ENCODE results near the gene SLC4A5. TPM values are rescaled to one million over a fixed set of nuclear protein-coding genes. Genes with fewer than 3 reads are reported as not detected.

SLC4A5 gene
- total and polyA plus RNA-seq, 2 of the 8 experiments (the other 6 are each of a cell fraction or from before 2014, with no cell fraction given): 0.42 to 0.52 TPM

- Histone ChIP-seq H3K36me3 (ENCODE audit: control insufficient read depth in 2 of 4, insufficient read depth in 4 of 4, low read length in 3 of 4) (no peaks in the 10 kb centered on the region), H3K27me3 (replicated peaks in 1 of 4; ENCODE audit: control insufficient read depth in 3 of 4, extremely low read depth in 1 of 4, insufficient read depth in 3 of 4, low read length in 3 of 4) (no peaks in the 10 kb centered on the region), H4K8ac (ENCODE audit: extremely low read depth, insufficient read depth, low read length) (no peak overlapping the region), H2BK5ac (ENCODE audit: low read depth, low read length) (no peak overlapping the region), H3K4ac (replicated peaks; ENCODE audit: insufficient read length, low read depth, low read length) (no peak overlapping the region), H3K4me1 (replicated peaks in 1 of 4; ENCODE audit: control insufficient read depth in 3 of 4, insufficient read depth in 4 of 4, low read length in 3 of 4) (no peaks in the 10 kb centered on the region), H2BK12ac (ENCODE audit: low read depth, low read length) (no peak overlapping the region), H3K79me2 (ENCODE audit: control insufficient read depth in 1 of 2, insufficient read depth in 2 of 2, low read length in 2 of 2) (no peaks in the 10 kb centered on the region), H3K79me1 (ENCODE audit: low read depth, low read length) (no peaks in the 10 kb centered on the region), H2BK20ac (ENCODE audit: low read length) (no peak overlapping the region), H2AFZ (ENCODE audit: low read length) (no peak overlapping the region), H2BK120ac (replicated peaks; ENCODE audit: low read depth, low read length) (no peak overlapping the region), H3K14ac (ENCODE audit: insufficient read length) (no peak overlapping the region), H2AK5ac (ENCODE audit: low read depth, low read length) (no peak overlapping the region), H3K18ac (ENCODE audit: extremely low read depth, low read length) (no peak overlapping the region), H3K23me2 (ENCODE audit: low read depth, low read length) (no peaks in the 10 kb centered on the region; the same call in 1 of the 2 replicates), H3K9me3 (ENCODE audit: insufficient read depth in 2 of 2, low read depth in 1 of 2, low read length in 1 of 2) (peaks cover 0 to 13% of the 10 kb centered on the region in 2 experiments; a peak in 1 of 4 replicates), H3K27ac (ENCODE audit: low read depth, low read length) (no peak overlapping the region), H3K9ac (replicated peaks in 1 of 4; ENCODE audit: extremely low read depth in 1 of 4, low read depth in 3 of 4, low read length in 3 of 4) (no peak overlapping the region), H4K20me1 (replicated peaks in 1 of 2; ENCODE audit: control insufficient read depth in 1 of 2, insufficient read depth in 2 of 2, low read length in 2 of 2) (no peaks in the 10 kb centered on the region), H4K91ac (replicated peaks; ENCODE audit: insufficient read length, low read length) (no peak overlapping the region), H4K5ac (ENCODE audit: insufficient read length, low read depth, low read length) (no peak overlapping the region), H3K4me3 (ENCODE audit: extremely low read depth in 1 of 4, insufficient read depth in 2 of 4, low read depth in 3 of 4, low read length in 4 of 4) (no peak overlapping the region), H3K23ac (ENCODE audit: insufficient read length) (no peak overlapping the region), H3K56ac (replicated peaks; ENCODE audit: insufficient read length, low read depth, low read length) (no peak overlapping the region), H2BK15ac (ENCODE audit: low read length) (no peak overlapping the region), H3K4me2 (ENCODE audit: insufficient read depth in 1 of 2, low read depth in 2 of 2, low read length in 2 of 2) (no peak overlapping the region)
- DNase-seq (ENCODE audit: low read depth in 1 of 2, low spot score in 2 of 2) (no peak), FAIRE-seq (no peak)
- TF ChIP-seq CBX8 (IDR thresholded peaks at IDR 0.05; ENCODE audit: borderline replicate concordance, low read depth, low read length): no peak
- POLR2A ChIA-PET (ENCODE audit: partially characterized antibody): no interaction called here
- CTCF ChIA-PET (ENCODE audit: partially characterized antibody): interaction anchor here (1.6 kb wide), 1 partner anchor 9 kb away, joined by 3 read pairs; no protein-coding TSS in a partner anchor
Observed at GRCh38 chr2:74297391-74297790, 45.8 kb downstream of the SLC4A5 start.

Data from H1 (cell line).